WTC11 (cell line): ENCODE measurements around the gene DYRK1A.

Source experiments
- ETV6 ChIP-seq: sonication (generic); formaldehyde crosslinking; IDR thresholded peaks from 2 replicates; pipeline ENCODE4 v1.8.1; 2022; ENCODE audit warnings: mild to moderate bottlenecking, missing genetic modification reagents
- TEAD4 ChIP-seq: sonication (generic); formaldehyde crosslinking; IDR thresholded peaks from 2 replicates; pipeline ENCODE4 v1.8.0; 2022; ENCODE audit warnings: mild to moderate bottlenecking, missing genetic modification reagents
- ZNF232 ChIP-seq: sonication (generic); formaldehyde crosslinking; IDR thresholded peaks from 2 replicates; pipeline ENCODE4 v1.8.0; 2022; ENCODE audit warnings: mild to moderate bottlenecking, missing genetic modification reagents
- TF ChIP-seq, protein P1 (sequence below): fragments of 200-600 bp; IDR thresholded peaks from 2 replicates; pipeline ENCODE4 v1.8.0; 2022; ENCODE audit warnings: antibody characterized with exemption
- TF ChIP-seq, protein P2 (sequence below): sonication (generic); formaldehyde crosslinking; IDR thresholded peaks from 2 replicates; pipeline ENCODE4 v1.8.1; 2022; ENCODE audit warnings: low read depth, missing genetic modification reagents, borderline replicate concordance
- TF ChIP-seq, protein P3 (sequence below): sonication (generic); formaldehyde crosslinking; IDR thresholded peaks from 2 replicates; pipeline ENCODE4 v1.8.1; 2022; ENCODE audit warnings: low read depth, mild to moderate bottlenecking, moderate library complexity, missing genetic modification reagents, borderline replicate concordance
- TF ChIP-seq, protein P4 (sequence below): sonication (generic); formaldehyde crosslinking; IDR thresholded peaks from 2 replicates; pipeline ENCODE4 v1.8.0; 2023; ENCODE audit warnings: missing genetic modification reagents
- TF ChIP-seq, protein P5 (sequence below): sonication (generic); formaldehyde crosslinking; IDR thresholded peaks from 2 replicates; pipeline ENCODE4 v1.8.0; 2023; ENCODE audit warnings: mild to moderate bottlenecking, missing genetic modification reagents
- TF ChIP-seq, protein P6 (sequence below): sonication (generic); formaldehyde crosslinking; IDR thresholded peaks from 2 replicates; pipeline ENCODE4 v1.8.1; 2023; ENCODE audit warnings: mild to moderate bottlenecking, moderate library complexity, missing genetic modification reagents
- TF ChIP-seq, protein P7 (sequence below): sonication (generic); formaldehyde crosslinking; conservative IDR thresholded peaks from 2 replicates; pipeline ENCODE4 v1.8.1; 2022; ENCODE audit warnings: mild to moderate bottlenecking, missing genetic modification reagents

DNA sequence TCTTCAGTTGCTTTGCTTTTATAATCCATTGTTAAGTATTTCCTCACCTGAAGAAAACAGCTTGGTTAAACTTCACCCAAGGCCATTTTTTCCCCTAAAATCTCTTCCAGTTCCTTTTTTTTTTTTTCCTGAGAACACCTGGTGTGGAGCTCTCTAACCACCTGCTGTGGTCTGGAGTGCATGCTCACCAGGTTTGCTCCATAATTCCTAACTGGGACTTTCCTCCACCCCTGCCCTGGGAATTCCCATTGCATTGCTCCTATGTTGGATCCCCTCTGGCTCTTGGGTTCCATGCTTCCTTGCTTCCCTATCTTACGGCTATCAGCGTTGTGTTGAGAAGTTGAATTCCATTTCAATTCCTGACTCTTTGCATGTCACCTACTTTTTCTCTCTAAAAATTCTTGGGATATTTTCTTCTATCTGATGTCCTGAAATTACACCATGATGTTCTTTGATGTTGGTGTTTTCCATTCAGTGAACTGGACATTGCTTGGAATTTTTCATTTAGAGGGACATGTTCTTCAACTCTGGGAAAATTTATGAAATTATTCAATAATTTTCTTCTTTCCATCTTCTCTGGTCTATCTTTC lies 19.6 kb upstream of the DYRK1A start:
- TF ChIP-seq, protein P1, sequence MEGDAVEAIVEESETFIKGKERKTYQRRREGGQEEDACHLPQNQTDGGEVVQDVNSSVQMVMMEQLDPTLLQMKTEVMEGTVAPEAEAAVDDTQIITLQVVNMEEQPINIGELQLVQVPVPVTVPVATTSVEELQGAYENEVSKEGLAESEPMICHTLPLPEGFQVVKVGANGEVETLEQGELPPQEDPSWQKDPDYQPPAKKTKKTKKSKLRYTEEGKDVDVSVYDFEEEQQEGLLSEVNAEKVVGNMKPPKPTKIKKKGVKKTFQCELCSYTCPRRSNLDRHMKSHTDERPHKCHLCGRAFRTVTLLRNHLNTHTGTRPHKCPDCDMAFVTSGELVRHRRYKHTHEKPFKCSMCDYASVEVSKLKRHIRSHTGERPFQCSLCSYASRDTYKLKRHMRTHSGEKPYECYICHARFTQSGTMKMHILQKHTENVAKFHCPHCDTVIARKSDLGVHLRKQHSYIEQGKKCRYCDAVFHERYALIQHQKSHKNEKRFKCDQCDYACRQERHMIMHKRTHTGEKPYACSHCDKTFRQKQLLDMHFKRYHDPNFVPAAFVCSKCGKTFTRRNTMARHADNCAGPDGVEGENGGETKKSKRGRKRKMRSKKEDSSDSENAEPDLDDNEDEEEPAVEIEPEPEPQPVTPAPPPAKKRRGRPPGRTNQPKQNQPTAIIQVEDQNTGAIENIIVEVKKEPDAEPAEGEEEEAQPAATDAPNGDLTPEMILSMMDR: no peak
- TF ChIP-seq, protein P2, sequence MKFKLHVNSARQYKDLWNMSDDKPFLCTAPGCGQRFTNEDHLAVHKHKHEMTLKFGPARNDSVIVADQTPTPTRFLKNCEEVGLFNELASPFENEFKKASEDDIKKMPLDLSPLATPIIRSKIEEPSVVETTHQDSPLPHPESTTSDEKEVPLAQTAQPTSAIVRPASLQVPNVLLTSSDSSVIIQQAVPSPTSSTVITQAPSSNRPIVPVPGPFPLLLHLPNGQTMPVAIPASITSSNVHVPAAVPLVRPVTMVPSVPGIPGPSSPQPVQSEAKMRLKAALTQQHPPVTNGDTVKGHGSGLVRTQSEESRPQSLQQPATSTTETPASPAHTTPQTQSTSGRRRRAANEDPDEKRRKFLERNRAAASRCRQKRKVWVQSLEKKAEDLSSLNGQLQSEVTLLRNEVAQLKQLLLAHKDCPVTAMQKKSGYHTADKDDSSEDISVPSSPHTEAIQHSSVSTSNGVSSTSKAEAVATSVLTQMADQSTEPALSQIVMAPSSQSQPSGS (CRISPR knock-in tag): no peak
- TF ChIP-seq, protein P3, sequence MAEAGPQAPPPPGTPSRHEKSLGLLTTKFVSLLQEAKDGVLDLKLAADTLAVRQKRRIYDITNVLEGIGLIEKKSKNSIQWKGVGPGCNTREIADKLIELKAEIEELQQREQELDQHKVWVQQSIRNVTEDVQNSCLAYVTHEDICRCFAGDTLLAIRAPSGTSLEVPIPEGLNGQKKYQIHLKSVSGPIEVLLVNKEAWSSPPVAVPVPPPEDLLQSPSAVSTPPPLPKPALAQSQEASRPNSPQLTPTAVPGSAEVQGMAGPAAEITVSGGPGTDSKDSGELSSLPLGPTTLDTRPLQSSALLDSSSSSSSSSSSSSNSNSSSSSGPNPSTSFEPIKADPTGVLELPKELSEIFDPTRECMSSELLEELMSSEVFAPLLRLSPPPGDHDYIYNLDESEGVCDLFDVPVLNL: no peak
- TF ChIP-seq, protein P4, sequence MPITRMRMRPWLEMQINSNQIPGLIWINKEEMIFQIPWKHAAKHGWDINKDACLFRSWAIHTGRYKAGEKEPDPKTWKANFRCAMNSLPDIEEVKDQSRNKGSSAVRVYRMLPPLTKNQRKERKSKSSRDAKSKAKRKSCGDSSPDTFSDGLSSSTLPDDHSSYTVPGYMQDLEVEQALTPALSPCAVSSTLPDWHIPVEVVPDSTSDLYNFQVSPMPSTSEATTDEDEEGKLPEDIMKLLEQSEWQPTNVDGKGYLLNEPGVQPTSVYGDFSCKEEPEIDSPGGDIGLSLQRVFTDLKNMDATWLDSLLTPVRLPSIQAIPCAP (CRISPR knock-in tag): no peak
- TF ChIP-seq ZNF232 (CRISPR knock-in tag): no peak
- TF ChIP-seq ETV6 (CRISPR knock-in tag): no peak
- TF ChIP-seq, protein P5, sequence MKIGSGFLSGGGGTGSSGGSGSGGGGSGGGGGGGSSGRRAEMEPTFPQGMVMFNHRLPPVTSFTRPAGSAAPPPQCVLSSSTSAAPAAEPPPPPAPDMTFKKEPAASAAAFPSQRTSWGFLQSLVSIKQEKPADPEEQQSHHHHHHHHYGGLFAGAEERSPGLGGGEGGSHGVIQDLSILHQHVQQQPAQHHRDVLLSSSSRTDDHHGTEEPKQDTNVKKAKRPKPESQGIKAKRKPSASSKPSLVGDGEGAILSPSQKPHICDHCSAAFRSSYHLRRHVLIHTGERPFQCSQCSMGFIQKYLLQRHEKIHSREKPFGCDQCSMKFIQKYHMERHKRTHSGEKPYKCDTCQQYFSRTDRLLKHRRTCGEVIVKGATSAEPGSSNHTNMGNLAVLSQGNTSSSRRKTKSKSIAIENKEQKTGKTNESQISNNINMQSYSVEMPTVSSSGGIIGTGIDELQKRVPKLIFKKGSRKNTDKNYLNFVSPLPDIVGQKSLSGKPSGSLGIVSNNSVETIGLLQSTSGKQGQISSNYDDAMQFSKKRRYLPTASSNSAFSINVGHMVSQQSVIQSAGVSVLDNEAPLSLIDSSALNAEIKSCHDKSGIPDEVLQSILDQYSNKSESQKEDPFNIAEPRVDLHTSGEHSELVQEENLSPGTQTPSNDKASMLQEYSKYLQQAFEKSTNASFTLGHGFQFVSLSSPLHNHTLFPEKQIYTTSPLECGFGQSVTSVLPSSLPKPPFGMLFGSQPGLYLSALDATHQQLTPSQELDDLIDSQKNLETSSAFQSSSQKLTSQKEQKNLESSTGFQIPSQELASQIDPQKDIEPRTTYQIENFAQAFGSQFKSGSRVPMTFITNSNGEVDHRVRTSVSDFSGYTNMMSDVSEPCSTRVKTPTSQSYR (CRISPR knock-in tag): no peak
- no peak for TF ChIP-seq TEAD4
- TF ChIP-seq, protein P6, sequence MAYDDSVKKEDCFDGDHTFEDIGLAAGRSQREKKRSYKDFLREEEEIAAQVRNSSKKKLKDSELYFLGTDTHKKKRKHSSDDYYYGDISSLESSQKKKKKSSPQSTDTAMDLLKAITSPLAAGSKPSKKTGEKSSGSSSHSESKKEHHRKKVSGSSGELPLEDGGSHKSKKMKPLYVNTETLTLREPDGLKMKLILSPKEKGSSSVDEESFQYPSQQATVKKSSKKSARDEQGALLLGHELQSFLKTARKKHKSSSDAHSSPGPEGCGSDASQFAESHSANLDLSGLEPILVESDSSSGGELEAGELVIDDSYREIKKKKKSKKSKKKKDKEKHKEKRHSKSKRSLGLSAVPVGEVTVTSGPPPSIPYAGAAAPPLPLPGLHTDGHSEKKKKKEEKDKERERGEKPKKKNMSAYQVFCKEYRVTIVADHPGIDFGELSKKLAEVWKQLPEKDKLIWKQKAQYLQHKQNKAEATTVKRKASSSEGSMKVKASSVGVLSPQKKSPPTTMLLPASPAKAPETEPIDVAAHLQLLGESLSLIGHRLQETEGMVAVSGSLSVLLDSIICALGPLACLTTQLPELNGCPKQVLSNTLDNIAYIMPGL: no peak
- TF ChIP-seq, protein P7, sequence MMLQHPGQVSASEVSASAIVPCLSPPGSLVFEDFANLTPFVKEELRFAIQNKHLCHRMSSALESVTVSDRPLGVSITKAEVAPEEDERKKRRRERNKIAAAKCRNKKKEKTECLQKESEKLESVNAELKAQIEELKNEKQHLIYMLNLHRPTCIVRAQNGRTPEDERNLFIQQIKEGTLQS (CRISPR knock-in tag): no peak
